Heart right ventricle (tissue), 16 donors: ENCODE measurements around the gene ZNF726. TPM values are rescaled to one million over a fixed set of nuclear protein-coding genes. Genes with fewer than 3 reads are reported as not detected.
A peak's percentile ranks its signal among the peaks of the same experiment; 100 is the strongest.
"Not testable (repeated sequence)": the region's sequence is repeated elsewhere in the genome, so short reads cannot be mapped to it uniquely, and the experiment has no call there.

Source experiments
- ATAC-seq, 8 donors: fragments of 200-7000 bp; cut with Tn5 transposase; one replicate each; pipeline ENCODE4 v1.9.1; 2020; ENCODE audit warnings: mild to moderate bottlenecking in 8 of 8, moderate library complexity in 8 of 8, moderate number of reproducible peaks in 1 of 8
- DNase-seq, 2 donors: peaks; one replicate each; pipeline ENCODE4 v3.0.0-alpha.2; 2020
- H3K27ac ChIP-seq, 10 donors: fragments of 200-600 bp; sonication (generic) in 2 of 10; one replicate each; pipeline versions ENCODE4 v1.5.0 to v1.8.0; 2020 to 2022; ENCODE audit warnings: mild to moderate bottlenecking in 3 of 10
- H3K27me3 ChIP-seq, 7 donors: fragments of 200-600 bp; one replicate each; pipeline ENCODE4 v1.8.0; 2021 to 2022; ENCODE audit warnings: mild to moderate bottlenecking in 2 of 7
- H3K36me3 ChIP-seq, 9 donors: fragments of 200-600 bp; sonication (generic) in 1 of 9; one replicate each; pipeline versions ENCODE4 v1.5.0 to v1.8.0; 2020 to 2022; ENCODE audit warnings: mild to moderate bottlenecking in 2 of 9
- H3K4me1 ChIP-seq, 9 donors: fragments of 200-600 bp; sonication (generic) in 1 of 9; one replicate each; pipeline versions ENCODE4 v1.5.0 to v1.8.0; 2020 to 2022; ENCODE audit warnings: mild to moderate bottlenecking in 4 of 9
- H3K4me3 ChIP-seq, 10 donors: fragments of 200-600 bp; sonication (generic) in 2 of 10; one replicate each; pipeline versions ENCODE4 v1.5.0 to v1.8.0; 2020 to 2022; ENCODE audit warnings: mild to moderate bottlenecking in 7 of 10, moderate library complexity in 2 of 10
- H3K9me3 ChIP-seq, 11 donors: fragments of 200-600 bp in 10 of 11; sonication (generic) in 2 of 11; one replicate each; pipeline versions ENCODE4 v1.5.0 to v1.8.0; 2013 to 2022; ENCODE audit warnings: mild to moderate bottlenecking in 2 of 11, control low read depth in 1 of 11, moderate library complexity in 1 of 11
- CTCF ChIP-seq, 9 donors: fragments of 200-600 bp; sonication (generic) in 2 of 9; IDR thresholded peaks; one replicate each; pipeline versions ENCODE4 v1.5.0 to v1.8.0; 2021 to 2022; ENCODE audit warnings: antibody characterized with exemption in 9 of 9, mild to moderate bottlenecking in 5 of 9, moderate library complexity in 1 of 9
- WGBS, 2 donors: extraction: QIAGEN DNeasy Blood & Tissue Kit; methylation state at CpG; one replicate each; pipeline ENCODE4 v1.1.7; 2013; ENCODE audit warnings: inconsistent platforms in 1 of 2; 5-methylcytosine and 5-hydroxymethylcytosine counted together
- intact Hi-C, 10 donors: fragments of 100-400 bp; cut with DNase I; formaldehyde crosslinking; loops; one replicate each; pipeline versions ENCODE4 v1.11.1 to v1.14.2; 2022
- polyA plus RNA-seq, 2 donors: library from polyadenylated mRNA; stranded (reverse); fragments of 200-250 nt; gene quantifications; one replicate each; pipeline ENCODE4 v1.2.3, GENCODE V29; 2013
- total RNA-seq, 10 donors: library from RNA; stranded (reverse); fragmentation: NEBNext Ultra II Directional in 3 of 10; extraction: Animal tissue kit (Norgen Biotek cat#: 25700) in 3 of 10; gene quantifications; one replicate each; pipeline versions ENCODE4 v1.2.1 to v1.2.4, GENCODE V29; 2021 to 2023
- donor health status: Arrhythmogenic right ventricular cardiomyopathy.
- donor health status: ischemic (EF 13 %, LVEDD 7.1; RV severe dilation, severe dysfunction).
- donor health status: healthy with polysubstance abuse.
- donor health status: DM: no; HTN: yes; CAD: no.
- donor health status: DM: no; HTN: no; CAD: no.
- donor health status: ischemic (EF 25% LVEDD 6.9; RV normal size, moderate dysfunction).
- donor health status: ischemic (EF 25% LVEDD 5.7; RV mildly dilated, moderate dysfunction).
- donor health status: healthy.
- donor health status: DM: yes; HTN: yes; CAD: no.
- donor health status: Ischemic cardiomyopathy.
- donor health status: ischemic (EF 35%, LVEDD 5.7; RV mildly dilated, moderate dysfunction).
- donor health status: nonischemic (EF 11% LVEDD 7.7; RV severe dilation, severe dysfunction).
- donor health status: DM: yes; HTN: yes; CAD: no.
- donor health status: PGD.
- donor health status: ischemic (EF 29% LVEDD 5.4; RV normal size, mild dysfunction).
- donor health status: nonischemic (EF 23%, LVEDD 6.1; RV moderate dilation, normal function).

The ZNF726 gene
- total and polyA plus RNA-seq, 12 donors = 0.15 to 0.85 (median 0.44) TPM

DNA sequence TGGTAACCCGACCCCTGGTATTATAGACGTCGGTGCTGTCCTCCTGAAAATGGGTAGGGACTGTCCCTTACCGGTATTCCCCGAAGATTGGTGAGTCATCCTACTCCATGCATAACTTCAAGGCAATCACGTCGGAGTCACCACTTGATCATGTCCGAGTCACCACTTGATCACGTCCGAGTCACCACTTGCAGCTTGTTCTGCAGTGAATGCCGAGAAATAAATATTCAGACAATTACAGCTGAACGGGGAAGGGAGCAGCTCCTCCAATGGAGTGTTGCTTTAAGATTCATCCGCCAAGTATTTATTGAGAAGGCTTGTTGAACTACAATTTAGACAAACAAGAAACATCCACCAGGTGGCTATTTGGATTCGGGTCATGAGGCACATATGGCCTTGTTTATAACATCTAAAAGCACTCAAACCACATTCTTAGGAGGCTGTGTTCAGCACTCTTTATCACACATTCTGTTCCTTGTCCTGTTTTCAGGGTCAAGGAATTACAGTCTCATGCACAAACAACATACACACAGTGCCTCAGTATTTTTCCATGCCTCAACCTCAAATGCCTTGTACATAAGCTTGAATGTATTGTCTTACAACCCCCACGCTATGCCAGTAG, 43.1 kb downstream of the ZNF726 start:
- peaks cover 0 to 31% (median 0%) of the 10 kb centered on the region in 11 donors for H3K9me3 ChIP-seq
- no peaks in the 10 kb centered on the region for H3K36me3 ChIP-seq
- 87 to 93% methylated on average over 15 of the region's 15 CpGs for WGBS, 2 donors
- H3K4me1 ChIP-seq = no peaks in the 10 kb centered on the region
- intact Hi-C loops = no loop called here
- ATAC-seq = no peak
- TF ChIP-seq CTCF (IDR thresholded peaks at IDR 0.05) = no peak
- DNase-seq = no peak
- no peak overlapping the region for H3K4me3 ChIP-seq
- H3K27ac ChIP-seq = no peak overlapping the region
- peaks cover 0 to 6% (median 0%) of the 10 kb centered on the region in 7 donors for H3K27me3 ChIP-seq

GRCh38 chr19:23963396-23963795, 48.7 kb downstream of the ZNF726 start:
- H3K4me1 ChIP-seq, H3K4me3 ChIP-seq, H3K36me3 ChIP-seq, DNase-seq, intact Hi-C loops, ATAC-seq, H3K9me3 ChIP-seq, H3K27ac ChIP-seq: not testable (repeated sequence)
- H3K27me3 ChIP-seq = peaks cover 0 to 20% (median 0%) of the 10 kb centered on the region in 7 donors
- WGBS, 2 donors = 93 to 94% methylated on average over 20 of the region's 20 CpGs

GRCh38 chr19:23963881-23964280, 49.2 kb downstream of the ZNF726 start:
- WGBS, 2 donors = 95 to 97% methylated on average over 24 to 25 of the region's 25 CpGs
- ATAC-seq, H3K4me3 ChIP-seq, DNase-seq, intact Hi-C loops, H3K9me3 ChIP-seq, H3K4me1 ChIP-seq, H3K36me3 ChIP-seq, H3K27ac ChIP-seq: not testable (repeated sequence)
- H3K27me3 ChIP-seq = peaks cover 0 to 25% (median 3%) of the 10 kb centered on the region in 7 donors

DNA sequence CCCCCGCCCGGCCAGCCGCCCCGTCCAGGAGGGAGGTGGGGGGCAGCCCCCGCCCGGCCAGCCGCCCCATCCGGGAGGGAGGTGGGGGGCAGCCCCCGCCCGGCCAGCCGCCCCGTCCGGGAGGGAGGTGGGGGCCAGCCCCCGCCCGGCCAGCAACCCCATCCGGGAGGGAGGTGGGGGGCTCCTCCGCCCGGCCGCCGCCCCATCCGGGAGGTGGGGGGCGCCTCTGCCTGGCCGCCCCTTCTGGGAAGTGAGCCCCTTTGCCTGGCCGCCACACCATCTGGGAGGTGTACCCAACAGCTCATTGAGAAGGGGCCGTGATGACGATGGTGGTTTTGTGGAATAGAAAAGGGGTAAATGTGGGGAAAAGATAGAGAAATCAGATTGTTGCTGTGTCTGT, 49.6 kb downstream of the ZNF726 start:
- H3K36me3 ChIP-seq, ATAC-seq, intact Hi-C loops, H3K4me1 ChIP-seq, H3K4me3 ChIP-seq, H3K9me3 ChIP-seq, DNase-seq, H3K27ac ChIP-seq: not testable (repeated sequence)
- 92 to 96% methylated on average over 18 to 19 of the region's 26 CpGs for WGBS, 2 donors
- peaks cover 0 to 29% (median 8%) of the 10 kb centered on the region in 7 donors for H3K27me3 ChIP-seq

DNA sequence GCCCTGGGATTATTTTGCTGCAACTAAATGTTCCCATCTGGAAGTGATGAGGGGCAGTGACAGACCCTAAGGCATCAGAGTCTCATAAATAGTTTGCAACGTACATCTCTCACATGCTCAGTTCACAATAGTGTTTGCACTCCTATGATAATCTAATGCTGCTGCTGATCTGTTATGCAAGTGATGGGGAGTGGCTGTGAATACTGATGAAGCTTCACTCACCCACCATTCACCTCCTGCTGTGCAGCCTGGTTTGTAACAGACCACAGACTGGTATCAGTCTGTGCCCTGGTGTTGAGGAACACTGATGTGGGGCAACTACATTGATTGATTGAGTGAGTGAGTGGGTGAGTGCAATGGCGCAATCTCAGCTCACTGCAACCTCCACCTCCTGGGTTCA, 54.9 kb downstream of the ZNF726 start:
- WGBS, 2 donors = 72 to 85% methylated on average over 2 of the region's 2 CpGs
- H3K36me3 ChIP-seq = no peaks in the 10 kb centered on the region
- DNase-seq (no peak), ATAC-seq (no peak)
- no peak overlapping the region for H3K4me3 ChIP-seq
- no peak overlapping the region for H3K27ac ChIP-seq
- no peaks in the 10 kb centered on the region for H3K9me3 ChIP-seq
- no peak for TF ChIP-seq CTCF (IDR thresholded peaks at IDR 0.05)
- peaks cover 0 to 9% (median 0%) of the 10 kb centered on the region in 9 donors for H3K4me1 ChIP-seq
- intact Hi-C loops = loop anchor here in 5 of 10 donors (5.0 kb wide), 1 partner anchor 97 kb away; no protein-coding TSS in a partner anchor
- H3K27me3 ChIP-seq = peaks cover 0 to 59% (median 44%) of the 10 kb centered on the region in 7 donors

DNA sequence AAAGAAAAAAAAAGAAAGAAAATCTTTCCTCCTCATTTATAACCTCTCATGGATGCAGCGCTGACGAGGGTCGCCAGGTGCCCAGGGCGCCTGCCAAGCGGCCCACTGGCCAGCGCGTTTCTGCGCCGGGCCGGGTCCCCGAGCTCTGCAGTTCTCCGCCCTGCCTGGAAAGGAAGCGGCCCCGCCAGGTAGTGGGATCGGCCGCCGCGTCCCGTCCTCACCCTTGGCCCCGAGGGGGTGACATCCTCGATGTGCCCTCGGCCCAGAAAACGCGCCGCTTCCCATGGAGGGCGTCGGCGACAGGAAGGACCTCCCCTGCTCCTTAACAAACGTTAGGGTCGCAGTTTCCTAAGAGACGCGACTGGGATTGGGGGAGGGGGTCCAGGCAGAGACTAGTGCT, 56.9 kb downstream of the ZNF726 start:
- DNase-seq (no peak), ATAC-seq (no peak)
- no peaks in the 10 kb centered on the region for H3K9me3 ChIP-seq
- H3K4me1 ChIP-seq = peaks cover 0 to 9% (median 0%) of the 10 kb centered on the region in 9 donors
- H3K36me3 ChIP-seq = no peaks in the 10 kb centered on the region
- no peak for TF ChIP-seq CTCF (IDR thresholded peaks at IDR 0.05)
- intact Hi-C loops = no loop called here
- no peak overlapping the region for H3K27ac ChIP-seq
- 1% methylated on average over 31 to 32 of the region's 32 CpGs for WGBS, 2 donors
- H3K4me3 ChIP-seq = peak overlapping the region in 4 of 10 donors; percentile 7 to 33 (median 23)
- peaks cover 0 to 59% (median 44%) of the 10 kb centered on the region in 7 donors for H3K27me3 ChIP-seq
